HCT116 (cell line): Measurements from ENCODE around the gene ASB15.

Source experiments
- CBX3 ChIP-seq: IDR thresholded peaks from 2 replicates; pipeline ENCODE4 v1.6.1; 2012; ENCODE audit warnings: low read depth
- CEBPB ChIP-seq: IDR thresholded peaks from 2 replicates; pipeline ENCODE4 v1.6.1; 2012; ENCODE audit warnings: low read depth
- CTCF ChIP-seq, 3 experiments: fragments of 200-600 bp in 1 of 3; sonication (generic) in 1 of 3; IDR thresholded peaks in 2 of 3; conservative IDR thresholded peaks in 1 of 3; 2 replicates each; pipeline ENCODE4 v1.5.1; 2012 to 2017; ENCODE audit warnings: low read depth in 2 of 3, low read length in 2 of 3, antibody characterized with exemption in 1 of 3, borderline replicate concordance in 1 of 3, control low read depth in 1 of 3, mild to moderate bottlenecking in 1 of 3, mixed read lengths in 1 of 3, mixed run types in 1 of 3, moderate library complexity in 1 of 3; ENCODE audit not compliant: insufficient read depth in 1 of 3
- MAX ChIP-seq: IDR thresholded peaks from 2 replicates; pipeline ENCODE4 v1.6.1; 2012
- POLR2A ChIP-seq: IDR thresholded peaks from 2 replicates; pipeline ENCODE4 v1.7.0; 2011; ENCODE audit warnings: borderline replicate concordance; ENCODE audit not compliant: insufficient read depth, insufficient read length; ENCODE audit errors: extremely low read depth
- RAD21 ChIP-seq: IDR thresholded peaks from 2 replicates; pipeline ENCODE4 v1.6.1; 2012; ENCODE audit warnings: low read depth, mild to moderate bottlenecking
- SP1 ChIP-seq: IDR thresholded peaks from 2 replicates; pipeline ENCODE4 v1.6.1; 2012; ENCODE audit warnings: low read depth
- TCF7L2 ChIP-seq: IDR thresholded peaks from 2 replicates; pipeline ENCODE4 v1.7.0; 2011; ENCODE audit warnings: borderline replicate concordance, inconsistent platforms; ENCODE audit not compliant: insufficient read depth, insufficient read length; ENCODE audit errors: extremely low read depth

DNA sequence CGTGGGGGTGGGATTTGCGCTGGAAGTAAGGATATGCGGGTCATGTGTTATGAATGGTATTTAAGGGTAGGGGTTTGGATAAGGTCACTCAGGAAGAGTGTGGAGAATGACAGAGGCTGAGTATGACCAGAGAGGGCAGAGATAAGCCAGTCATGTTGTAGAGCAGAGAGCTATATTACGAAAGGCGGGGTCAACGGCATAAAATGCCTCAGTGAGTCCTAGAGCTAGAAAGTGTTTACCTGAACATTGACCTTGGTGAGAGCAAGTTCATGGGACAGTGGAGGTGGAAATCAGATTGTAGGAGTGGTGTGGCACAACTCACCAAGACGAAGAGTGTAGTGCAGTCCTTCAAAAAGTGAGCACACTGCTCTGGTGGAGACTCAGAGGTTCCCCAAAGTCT is 67.9 kb downstream of the ASB15 start:
- TF ChIP-seq CEBPB (no peak), CTCF (IDR thresholded peaks at IDR 0.05 in 2 of 3, conservative IDR thresholded peaks at IDR 0.05 in 1 of 3; ENCODE audit: borderline replicate concordance in 1 of 3, insufficient read depth in 1 of 3, low read depth in 2 of 3, low read length in 2 of 3) (no peak), RAD21 (no peak), POLR2A (no peak), MAX (no peak), CBX3 (no peak), TCF7L2 (no peak), SP1 (no peak)
